ENCODE results near the gene KCTD19. TPM values are rescaled to one million over a fixed set of nuclear protein-coding genes. Genes with fewer than 3 reads are reported as not detected.

The KCTD19 gene
- 0.20 to 0.37 TPM (median 0.28 TPM) in 4 of 5 replicates, not detected in the other for total RNA-seq (2022; extraction: Qiagen RNA extraction; ENCODE audit: low read depth)

GRCh38 chr16:67326472-67327309, at the start of gene KCTD19, which contains the start of gene LRRC36:
KCTD19 (minus strand) TSS chr16:67326741; CDS start chr16:67326707, 34 bp downstream.
LRRC36 (plus strand) TSS chr16:67326815; CDS start chr16:67326863, 48 bp downstream.

GRCh38 chr16:67279296-67280089, 47.0 kb downstream of the KCTD19 start, which contains the start of gene PLEKHG4:
PLEKHG4 (plus strand) TSS chr16:67279532; CDS start chr16:67280045, 513 bp downstream.

GRCh38 chr16:67248401-67249177, 78.0 kb downstream of the KCTD19 start, which contains the start of gene SLC9A5:
SLC9A5 (plus strand) TSS chr16:67248979; CDS start chr16:67249015, 36 bp downstream.

GRCh38 chr16:67247192-67248072, 79.1 kb downstream of the KCTD19 start, which contains the start of gene FHOD1:
FHOD1 (minus strand) TSS chr16:67247481; CDS start chr16:67247410, 71 bp downstream.

Other genes with a start within 250 kb of the KCTD19 start
- 24.2 to 27.0 TPM (median 25.3 TPM) in 5 replicates for gene PHAF1, start 216.8 kb downstream of the KCTD19 start, total RNA-seq (2022; extraction: Qiagen RNA extraction; ENCODE audit: low read depth)
- 6.2 to 8.7 TPM (median 7.8 TPM) in 5 replicates for gene B3GNT9, start 175.7 kb downstream of the KCTD19 start, total RNA-seq (2022; extraction: Qiagen RNA extraction; ENCODE audit: low read depth)
- 14.3 to 19.1 TPM (median 18.5 TPM) in 5 replicates for gene TRADD, start 166.8 kb downstream of the KCTD19 start, total RNA-seq (2022; extraction: Qiagen RNA extraction; ENCODE audit: low read depth)
- gene FBXL8, start 166.8 kb downstream of the KCTD19 start, total RNA-seq (2022; extraction: Qiagen RNA extraction; ENCODE audit: low read depth), result 6.1 to 10.3 TPM (median 7.8 TPM) in 5 replicates
- 10.6 to 19.1 TPM (median 15.0 TPM) in 5 replicates for gene HSF4, start 162.0 kb downstream of the KCTD19 start, total RNA-seq (2022; extraction: Qiagen RNA extraction; ENCODE audit: low read depth)
- gene NOL3, start 156.2 kb downstream of the KCTD19 start, total RNA-seq (2022; extraction: Qiagen RNA extraction; ENCODE audit: low read depth), result 38.3 to 52.2 TPM (median 50.1 TPM) in 5 replicates
- 4.0 to 7.4 TPM (median 5.9 TPM) in 5 replicates for gene MATCAP1, start 142.8 kb downstream of the KCTD19 start, total RNA-seq (2022; extraction: Qiagen RNA extraction; ENCODE audit: low read depth)
- gene EXOC3L1, start 136.6 kb downstream of the KCTD19 start, total RNA-seq (2022; extraction: Qiagen RNA extraction; ENCODE audit: low read depth), result 0.03 to 0.14 TPM (median 0.05 TPM) in 4 of 5 replicates, not detected in the other
- 81.8 to 102 TPM (median 93.3 TPM) in 5 replicates for gene E2F4, start 134.6 kb downstream of the KCTD19 start, total RNA-seq (2022; extraction: Qiagen RNA extraction; ENCODE audit: low read depth)
- 0.87 to 1.7 TPM (median 1.3 TPM) in 5 replicates for gene ELMO3, start 127.6 kb downstream of the KCTD19 start, total RNA-seq (2022; extraction: Qiagen RNA extraction; ENCODE audit: low read depth)
- 82.5 to 101 TPM (median 88.7 TPM) in 5 replicates for gene TMEM208, start 99.6 kb downstream of the KCTD19 start, total RNA-seq (2022; extraction: Qiagen RNA extraction; ENCODE audit: low read depth)
- gene FHOD1, start 79.3 kb downstream of the KCTD19 start, total RNA-seq (2022; extraction: Qiagen RNA extraction; ENCODE audit: low read depth), result 37.1 to 55.5 TPM (median 49.9 TPM) in 5 replicates
- gene SLC9A5, start 77.8 kb downstream of the KCTD19 start, total RNA-seq (2022; extraction: Qiagen RNA extraction; ENCODE audit: low read depth), result 1.1 to 1.8 TPM (median 1.7 TPM) in 5 replicates
- 13.3 to 19.0 TPM (median 18.7 TPM) in 5 replicates for gene PLEKHG4, start 47.2 kb downstream of the KCTD19 start, total RNA-seq (2022; extraction: Qiagen RNA extraction; ENCODE audit: low read depth)
- gene LRRC36, start 74 bp upstream of the KCTD19 start, total RNA-seq (2022; extraction: Qiagen RNA extraction; ENCODE audit: low read depth), result 0.23 to 0.48 TPM (median 0.23 TPM) in 3 of 5 replicates, not detected in the others
- gene TPPP3, start 66.8 kb upstream of the KCTD19 start, total RNA-seq (2022; extraction: Qiagen RNA extraction; ENCODE audit: low read depth), result 10.2 to 14.4 TPM (median 12.0 TPM) in 5 replicates
- 5.3 to 6.9 TPM (median 6.3 TPM) in 5 replicates for gene ZDHHC1, start 89.7 kb upstream of the KCTD19 start, total RNA-seq (2022; extraction: Qiagen RNA extraction; ENCODE audit: low read depth)
- gene HSD11B2, start 104.4 kb upstream of the KCTD19 start, total RNA-seq (2022; extraction: Qiagen RNA extraction; ENCODE audit: low read depth), result 0.64 to 2.0 TPM (median 1.7 TPM) in 5 replicates
- 104 to 119 TPM (median 107 TPM) in 5 replicates for gene ATP6V0D1, start 154.4 kb upstream of the KCTD19 start, total RNA-seq (2022; extraction: Qiagen RNA extraction; ENCODE audit: low read depth)
- not detected in 5 replicates for gene AGRP, start 156.8 kb upstream of the KCTD19 start, total RNA-seq (2022; extraction: Qiagen RNA extraction; ENCODE audit: low read depth)
- 38.6 to 43.8 TPM (median 41.5 TPM) in 5 replicates for gene RIPOR1, start 202.1 kb upstream of the KCTD19 start, total RNA-seq (2022; extraction: Qiagen RNA extraction; ENCODE audit: low read depth)
- 35.5 to 40.4 TPM (median 38.4 TPM) in 5 replicates for gene CTCF, start 235.8 kb upstream of the KCTD19 start, total RNA-seq (2022; extraction: Qiagen RNA extraction; ENCODE audit: low read depth)